ENCODE data around the gene ARPC1B.
"Not testable (repeated sequence)": the region's sequence is repeated elsewhere in the genome, so short reads cannot be mapped to it uniquely, and the experiment has no call there.

ARPC1B gene

GRCh38 chr7:99383203-99383602 is 8.7 kb downstream of the ARPC1B start:
- no peak overlapping the region for H3K4me3 ChIP-seq (ENCODE audit: control insufficient read depth, low read depth, low read length)
- DNase-seq (ENCODE audit: low read depth) = no peak
- TF ChIP-seq CTCF (conservative IDR thresholded peaks at IDR 0.05; ENCODE audit: control insufficient read depth, insufficient read depth, low read depth, low read length) = no peak

GRCh38 chr7:99383791-99384370 is 9.4 kb downstream of the ARPC1B start:
- no peak for TF ChIP-seq CTCF (conservative IDR thresholded peaks at IDR 0.05; ENCODE audit: control insufficient read depth, insufficient read depth, low read depth, low read length)
- DNase-seq (ENCODE audit: low read depth) = no peak
- H3K4me3 ChIP-seq (ENCODE audit: control insufficient read depth, low read depth, low read length) = no peak overlapping the region

GRCh38 chr7:99384523-99384922 is 10.0 kb downstream of the ARPC1B start:
- H3K4me3 ChIP-seq (ENCODE audit: control insufficient read depth, low read depth, low read length) = no peak overlapping the region
- no peak for DNase-seq (ENCODE audit: low read depth)
- TF ChIP-seq CTCF (conservative IDR thresholded peaks at IDR 0.05; ENCODE audit: control insufficient read depth, insufficient read depth, low read depth, low read length) = no peak

- no peak for DNase-seq (ENCODE audit: low read depth)
- H3K4me3 ChIP-seq (ENCODE audit: control insufficient read depth, low read depth, low read length) = no peak overlapping the region
- TF ChIP-seq CTCF (conservative IDR thresholded peaks at IDR 0.05; ENCODE audit: control insufficient read depth, insufficient read depth, low read depth, low read length) = no peak
Observed at GRCh38 chr7:99385564-99385963, 11.0 kb downstream of the ARPC1B start.

- DNase-seq (ENCODE audit: low read depth) = peak; percentile 66
- peak; percentile 42 for TF ChIP-seq CTCF (conservative IDR thresholded peaks at IDR 0.05; ENCODE audit: control insufficient read depth, insufficient read depth, low read depth, low read length)
- H3K4me3 ChIP-seq (ENCODE audit: control insufficient read depth, low read depth, low read length) = no peak overlapping the region
Observed at GRCh38 chr7:99386584-99387238, 12.2 kb downstream of the ARPC1B start.

- DNase-seq (ENCODE audit: low read depth); H3K4me3 ChIP-seq (ENCODE audit: control insufficient read depth, low read depth, low read length): not testable (repeated sequence)
Observed at GRCh38 chr7:99387239-99387635, 12.7 kb downstream of the ARPC1B start.

GRCh38 chr7:99387912-99388311 is 13.4 kb downstream of the ARPC1B start:
- TF ChIP-seq CTCF (conservative IDR thresholded peaks at IDR 0.05; ENCODE audit: control insufficient read depth, insufficient read depth, low read depth, low read length) = no peak
- no peak overlapping the region for H3K4me3 ChIP-seq (ENCODE audit: control insufficient read depth, low read depth, low read length)
- no peak for DNase-seq (ENCODE audit: low read depth)

Measured in fibroblast of mammary gland (primary cell).